Mesenchymal stem cell (in vitro differentiated cells and primary cell): ENCODE data around the gene VGLL2.

Experiments
- DNase-seq: peaks from one replicate; pipeline ENCODE4 v3.0.0-alpha.2; 2013
- H2AFZ ChIP-seq: one replicate; pipeline ENCODE4 v1.6.1; 2013; ENCODE audit warnings: low read depth, mild to moderate bottlenecking, control low read depth, inconsistent platforms, low read length, moderate library complexity
- H2AK5ac ChIP-seq: 2 replicates; pipeline ENCODE4 v1.6.1; 2013; ENCODE audit warnings: low read length, moderate library complexity, mild to moderate bottlenecking, inconsistent platforms; ENCODE audit not compliant: severe bottlenecking
- H2BK120ac ChIP-seq: one replicate; pipeline ENCODE4 v1.6.1; 2013; ENCODE audit warnings: low read depth, mild to moderate bottlenecking, inconsistent platforms, low read length, moderate library complexity
- H2BK12ac ChIP-seq, 2 experiments: one replicate each; pipeline ENCODE4 v1.6.1; 2013; ENCODE audit warnings: inconsistent platforms in 2 of 2, low read length in 2 of 2, mild to moderate bottlenecking in 2 of 2, moderate library complexity in 2 of 2, control low read depth in 1 of 2
- H2BK15ac ChIP-seq: one replicate; pipeline ENCODE4 v1.6.1; 2013; ENCODE audit warnings: mild to moderate bottlenecking, low read depth, inconsistent platforms; ENCODE audit not compliant: poor library complexity, severe bottlenecking
- H2BK5ac ChIP-seq: 2 replicates; pipeline ENCODE4 v1.6.1; 2013; ENCODE audit warnings: low read depth, mild to moderate bottlenecking, low read length, control low read depth, inconsistent platforms; ENCODE audit not compliant: poor library complexity, severe bottlenecking
- H3K14ac ChIP-seq, 2 experiments: one replicate each; pipeline ENCODE4 v1.6.1; 2013; ENCODE audit warnings: inconsistent platforms in 2 of 2, low read length in 2 of 2, control low read depth in 1 of 2, mild to moderate bottlenecking in 1 of 2, moderate library complexity in 1 of 2
- H3K18ac ChIP-seq, 2 experiments: one replicate each; pipeline ENCODE4 v1.6.1; 2013; ENCODE audit warnings: inconsistent platforms in 2 of 2, low read length in 2 of 2, control low read depth in 1 of 2, low read depth in 1 of 2, mild to moderate bottlenecking in 1 of 2
- H3K23ac ChIP-seq, 2 experiments: one replicate each; pipeline ENCODE4 v1.6.1; 2013; ENCODE audit warnings: inconsistent platforms in 2 of 2, low read length in 2 of 2, mild to moderate bottlenecking in 2 of 2, moderate library complexity in 2 of 2, control low read depth in 1 of 2
- H3K27ac ChIP-seq: 2 replicates; pipeline ENCODE4 v1.5.1; 2013; ENCODE audit warnings: mild to moderate bottlenecking, moderate library complexity, low read length, control low read depth, inconsistent platforms; ENCODE audit not compliant: poor library complexity, severe bottlenecking
- H3K27me3 ChIP-seq, 2 experiments: 2 replicates each; pipeline versions ENCODE4 v1.6.1 to v1.7.0; 2013; ENCODE audit warnings: low read length in 2 of 2, mild to moderate bottlenecking in 2 of 2, moderate library complexity in 2 of 2, control low read depth in 1 of 2, inconsistent platforms in 1 of 2; ENCODE audit not compliant: control insufficient read depth in 1 of 2, insufficient read depth in 1 of 2
- H3K36me3 ChIP-seq, 2 experiments: 2 replicates each; pipeline versions ENCODE4 v1.6.1 to v1.7.0; 2013; ENCODE audit warnings: low read length in 2 of 2, control low read depth in 1 of 2, inconsistent platforms in 1 of 2, low read depth in 1 of 2, mild to moderate bottlenecking in 1 of 2; ENCODE audit not compliant: insufficient read depth in 2 of 2, control insufficient read depth in 1 of 2
- H3K4ac ChIP-seq, 2 experiments: one replicate each; pipeline ENCODE4 v1.6.1; 2013; ENCODE audit warnings: inconsistent platforms in 2 of 2, low read length in 2 of 2, mild to moderate bottlenecking in 2 of 2, moderate library complexity in 2 of 2, control low read depth in 1 of 2, low read depth in 1 of 2
- H3K4me1 ChIP-seq: 2 replicates; pipeline ENCODE4 v1.6.1; 2013; ENCODE audit warnings: low read depth, low read length, control low read depth; ENCODE audit not compliant: control insufficient read depth, insufficient read depth
- H3K4me2 ChIP-seq: 2 replicates; pipeline ENCODE4 v1.6.1; 2013; ENCODE audit warnings: low read length, mild to moderate bottlenecking, inconsistent platforms; ENCODE audit not compliant: poor library complexity, severe bottlenecking
- H3K4me3 ChIP-seq, 2 experiments: 2 replicates each; pipeline versions ENCODE4 v1.5.1 to v1.7.0; 2013; ENCODE audit warnings: low read length in 2 of 2, mild to moderate bottlenecking in 2 of 2, control low read depth in 1 of 2, low read depth in 1 of 2; ENCODE audit not compliant: insufficient read depth in 1 of 2
- H3K79me1 ChIP-seq: replicated peaks from 2 replicates; pipeline ENCODE4 v1.6.1; 2013; ENCODE audit warnings: mild to moderate bottlenecking, control low read depth, low read length, inconsistent platforms; ENCODE audit not compliant: poor library complexity, severe bottlenecking
- H3K9ac ChIP-seq: 2 replicates; pipeline ENCODE4 v1.7.0; 2013; ENCODE audit warnings: mild to moderate bottlenecking, low read length, moderate library complexity
- H3K9me3 ChIP-seq: 2 replicates; pipeline ENCODE4 v1.7.0; 2013; ENCODE audit warnings: mild to moderate bottlenecking, low read length; ENCODE audit not compliant: control insufficient read depth
- H4K8ac ChIP-seq: one replicate; pipeline ENCODE4 v1.6.1; 2013; ENCODE audit warnings: inconsistent platforms, mild to moderate bottlenecking, low read length, moderate library complexity
- H4K91ac ChIP-seq: one replicate; pipeline ENCODE4 v1.6.1; 2013; ENCODE audit warnings: mild to moderate bottlenecking, low read length, inconsistent platforms
- WGBS: methylation state at CpG from one replicate; pipeline ENCODE4 v1.1.7; 2013; ENCODE audit warnings: mixed read lengths; 5-methylcytosine and 5-hydroxymethylcytosine counted together

VGLL2 gene

DNA sequence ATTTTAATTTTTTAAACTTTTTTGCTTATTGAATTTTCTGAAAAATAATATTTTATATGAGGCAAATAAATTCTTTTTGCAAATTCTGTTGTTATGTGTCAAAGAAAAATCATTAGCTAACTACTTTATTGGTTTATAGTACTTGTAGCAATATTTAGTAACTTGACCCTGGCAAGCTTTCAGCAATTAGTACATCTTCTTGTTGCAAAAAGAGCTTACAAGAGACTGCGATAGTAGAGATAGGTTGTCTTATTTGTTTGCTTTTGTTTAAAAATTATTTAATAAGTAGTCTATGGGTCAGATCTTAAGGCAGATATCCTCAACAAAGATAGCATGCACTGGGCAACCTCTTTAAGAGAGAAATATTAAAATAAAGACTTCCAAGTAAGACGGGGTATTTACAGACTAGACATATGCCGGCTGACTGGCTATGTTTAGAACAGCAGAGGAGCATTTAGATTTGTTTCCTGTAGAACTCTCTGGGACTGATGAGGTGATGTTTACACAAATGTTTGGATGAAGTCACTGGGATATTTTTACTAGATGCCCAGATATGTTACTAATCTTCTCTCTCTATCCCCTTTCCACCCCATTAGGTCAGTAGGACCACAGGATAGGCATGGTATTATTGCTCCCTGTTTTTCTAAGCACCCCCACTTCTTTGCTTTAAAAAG lies 25.0 kb downstream of the VGLL2 start:
- Histone ChIP-seq H2BK5ac (no peak overlapping the region), H3K9me3 (peaks cover 3% of the 10 kb centered on the region), H3K4me3 (no peak overlapping the region), H3K4ac (no peak overlapping the region), H3K9ac (no peak overlapping the region), H3K27me3 (no peaks in the 10 kb centered on the region), H2BK12ac (no peak overlapping the region), H4K91ac (no peak overlapping the region), H2AK5ac (no peak overlapping the region), H3K4me2 (no peak overlapping the region), H3K18ac (no peak overlapping the region), H2AFZ (no peak overlapping the region), H2BK120ac (no peak overlapping the region), H4K8ac (no peak overlapping the region), H3K79me1 (no peaks in the 10 kb centered on the region), H3K27ac (no peak overlapping the region), H2BK15ac (no peak overlapping the region), H3K14ac (no peak overlapping the region), H3K23ac (no peak overlapping the region), H3K4me1 (no peaks in the 10 kb centered on the region), H3K36me3 (no peaks in the 10 kb centered on the region)
- WGBS = 65% methylated on average over 3 of the region's 3 CpGs
- DNase-seq = no peak

DNA sequence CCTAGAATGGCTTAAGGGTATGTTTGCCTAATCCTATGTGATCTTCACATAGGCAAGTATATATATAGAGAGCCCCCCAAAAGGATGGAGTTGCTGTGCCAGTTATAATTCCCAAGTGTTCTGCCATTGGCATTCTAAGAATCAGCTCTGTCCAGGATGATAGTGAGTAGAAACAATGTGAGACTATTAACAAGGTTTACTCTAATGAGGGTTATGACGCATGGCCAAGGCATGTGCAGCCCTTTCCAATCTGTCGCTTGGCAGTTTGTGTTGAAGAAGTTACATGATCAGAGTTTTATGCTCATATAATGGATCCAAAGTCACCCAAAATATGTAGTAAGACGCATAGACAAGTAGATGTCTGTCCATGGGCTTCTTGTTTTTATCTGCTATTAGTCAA lies 33.6 kb downstream of the VGLL2 start:
- no peak overlapping the region for H4K91ac ChIP-seq
- H3K18ac ChIP-seq = no peak overlapping the region
- 94% methylated on average over 3 of the region's 3 CpGs for WGBS
- H3K27ac ChIP-seq = no peak overlapping the region
- H2BK12ac ChIP-seq = no peak overlapping the region
- H2BK5ac ChIP-seq = no peak overlapping the region
- H3K79me1 ChIP-seq = no peaks in the 10 kb centered on the region
- peaks cover 0 to 9% of the 10 kb centered on the region in 2 experiments for H3K27me3 ChIP-seq
- no peak overlapping the region for H2BK15ac ChIP-seq
- H3K36me3 ChIP-seq = no peaks in the 10 kb centered on the region
- H2AFZ ChIP-seq = no peak overlapping the region
- peaks cover 3% of the 10 kb centered on the region for H3K9me3 ChIP-seq
- H2AK5ac ChIP-seq = no peak overlapping the region
- H3K4me3 ChIP-seq = no peak overlapping the region
- DNase-seq = no peak
- no peak overlapping the region for H2BK120ac ChIP-seq
- no peak overlapping the region for H4K8ac ChIP-seq
- no peak overlapping the region for H3K4me2 ChIP-seq
- no peak overlapping the region for H3K4ac ChIP-seq
- no peak overlapping the region for H3K9ac ChIP-seq
- no peak overlapping the region for H3K23ac ChIP-seq
- H3K14ac ChIP-seq = no peak overlapping the region
- no peaks in the 10 kb centered on the region for H3K4me1 ChIP-seq

DNA sequence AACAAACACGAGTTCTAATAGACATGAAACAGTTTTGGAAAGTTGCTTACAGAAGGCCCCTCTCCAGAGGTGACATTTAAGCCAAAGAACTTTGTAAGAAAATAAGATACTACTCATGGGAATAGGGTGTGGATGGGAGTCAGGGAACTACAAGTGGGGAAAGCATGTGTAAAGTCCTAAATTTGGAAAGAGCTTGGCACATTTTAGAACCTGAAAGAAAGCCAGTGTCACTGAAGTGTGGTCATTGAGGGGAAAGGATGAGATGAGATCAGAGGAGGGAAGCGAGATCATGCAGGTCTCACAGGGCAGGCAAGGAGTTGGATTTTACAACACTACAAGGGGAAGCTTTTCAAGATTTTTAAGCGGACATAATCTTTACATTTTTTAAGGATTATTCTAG lies 38.0 kb downstream of the VGLL2 start:
- WGBS = 50% methylated on average over 1 of the region's 3 CpGs
- no peak overlapping the region for H3K4ac ChIP-seq

DNA sequence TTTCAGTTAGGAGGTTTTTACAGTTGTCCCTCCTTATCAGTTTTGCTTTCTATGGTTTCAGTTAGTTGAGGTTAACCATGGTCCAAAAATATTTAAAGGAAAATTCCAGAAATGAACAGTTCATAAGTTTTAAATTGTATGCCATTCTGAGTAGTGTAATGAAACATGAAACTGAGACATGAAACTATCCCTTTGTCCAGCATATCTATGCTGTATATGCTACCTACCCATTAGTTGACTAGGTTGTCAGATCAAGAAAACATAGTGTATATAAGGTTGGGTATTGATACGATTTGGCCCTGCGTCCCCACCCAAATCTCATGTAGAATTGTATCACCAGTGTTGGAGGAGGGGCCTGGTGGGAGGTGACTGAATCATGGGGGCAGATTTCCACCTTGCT lies 39.1 kb downstream of the VGLL2 start:
- Histone ChIP-seq H3K27me3 (peaks cover 0 to 17% of the 10 kb centered on the region in 2 experiments), H4K91ac (no peak overlapping the region), H2BK5ac (no peak overlapping the region), H3K36me3 (no peaks in the 10 kb centered on the region), H2BK15ac (no peak overlapping the region), H3K18ac (no peak overlapping the region), H3K9ac (no peak overlapping the region), H3K9me3 (no peaks in the 10 kb centered on the region), H2AFZ (no peak overlapping the region), H3K23ac (no peak overlapping the region), H3K4me1 (no peaks in the 10 kb centered on the region), H3K79me1 (no peaks in the 10 kb centered on the region), H3K27ac (no peak overlapping the region), H2BK120ac (no peak overlapping the region), H3K4me3 (no peak overlapping the region), H2BK12ac (no peak overlapping the region), H3K4me2 (no peak overlapping the region), H2AK5ac (no peak overlapping the region), H3K4ac (no peak overlapping the region), H4K8ac (no peak overlapping the region), H3K14ac (no peak overlapping the region)
- WGBS = 93% methylated on average over 2 of the region's 2 CpGs
- DNase-seq = no peak

More for the DNA sequence above, 38.0 kb downstream of the VGLL2 start:
- Histone ChIP-seq H2BK15ac (no peak overlapping the region), H2AK5ac (no peak overlapping the region), H3K4me3 (no peak overlapping the region), H3K27me3 (peaks cover 0 to 13% of the 10 kb centered on the region in 2 experiments), H3K9ac (no peak overlapping the region), H3K79me1 (no peaks in the 10 kb centered on the region), H3K18ac (no peak overlapping the region), H3K4me2 (no peak overlapping the region), H2BK5ac (no peak overlapping the region), H3K23ac (no peak overlapping the region), H3K27ac (no peak overlapping the region), H3K14ac (no peak overlapping the region), H3K9me3 (no peaks in the 10 kb centered on the region), H2BK12ac (no peak overlapping the region), H3K4me1 (no peaks in the 10 kb centered on the region), H2AFZ (no peak overlapping the region), H3K36me3 (no peaks in the 10 kb centered on the region), H2BK120ac (no peak overlapping the region), H4K8ac (no peak overlapping the region), H4K91ac (no peak overlapping the region)
- DNase-seq = no peak
